SK-N-SH (cell line): ENCODE data around the gene PTPA. TPM values are rescaled to one million over a fixed set of nuclear protein-coding genes. Genes with fewer than 3 reads are reported as not detected.
A peak's percentile ranks its signal among the peaks of the same experiment; 100 is the strongest.

ENCODE experiments used
- CTCF ChIA-PET: fragments of 300-600, 350-600 bp; formaldehyde crosslinking; extraction: SDS; loops from one replicate; lab custom pipeline; 2021; lab: Yijun Ruan, JAX
- POLR2A ChIA-PET: fragments of 350-600 bp; sonication (Branson Sonifier 250); formaldehyde crosslinking; extraction: SDS; loops from one replicate; lab custom pipeline; 2020; ENCODE audit warnings: antibody characterized with exemption, inconsistent platforms; lab: Yijun Ruan, JAX
- DNase-seq: peaks from one replicate; pipeline ENCODE4 v3.0.0; 2012
- H2AFZ ChIP-seq: fragments of 200-600 bp; sonication (generic); 2 replicates; pipeline ENCODE4 v1.8.1; 2016; ENCODE audit warnings: antibody characterized with exemption, mild to moderate bottlenecking, low read depth
- H3F3A ChIP-seq: fragments of 200-600 bp; sonication (generic); replicated peaks from 2 replicates; pipeline ENCODE3; 2016; ENCODE audit warnings: antibody characterized with exemption, mild to moderate bottlenecking; ENCODE audit not compliant: insufficient read depth
- H3K27ac ChIP-seq, 2 experiments: fragments of 200-500 bp in 1 of 2; fragments of 200-600 bp in 1 of 2; sonication (Bioruptor generic) in 1 of 2; sonication (generic), shearing (Covaris generic) in 1 of 2; 2 replicates each; pipeline versions ENCODE4 v1.5.1 to v1.6.1; 2014 to 2016; ENCODE audit warnings: low read depth in 2 of 2, inconsistent platforms in 1 of 2, low read length in 1 of 2, mild to moderate bottlenecking in 1 of 2, mixed read lengths in 1 of 2
- H3K27me3 ChIP-seq: fragments of 200-600 bp; sonication (generic), shearing (Covaris generic); 2 replicates; pipeline ENCODE4 v1.6.1; 2016; ENCODE audit warnings: mixed run types; ENCODE audit not compliant: insufficient read depth
- H3K36me3 ChIP-seq, 2 experiments: fragments of 200-500 bp in 1 of 2; fragments of 200-600 bp in 1 of 2; sonication (Bioruptor generic) in 1 of 2; sonication (generic) in 1 of 2; replicated peaks in 1 of 2; 2 replicates each; pipeline versions ENCODE3 to v1.5.1; 2014 to 2016; ENCODE audit warnings: low read length in 1 of 2, mild to moderate bottlenecking in 1 of 2; ENCODE audit not compliant: insufficient read depth in 2 of 2, control insufficient read depth in 1 of 2
- H3K4me1 ChIP-seq, 2 experiments: fragments of 200-500 bp in 1 of 2; fragments of 200-600 bp in 1 of 2; sonication (Bioruptor generic) in 1 of 2; sonication (generic), shearing (Covaris generic) in 1 of 2; 2 replicates each; pipeline versions ENCODE4 v1.5.1 to v1.6.1; 2014 to 2016; ENCODE audit warnings: low read depth in 1 of 2, low read length in 1 of 2, mixed run types in 1 of 2; ENCODE audit not compliant: insufficient read depth in 2 of 2, control insufficient read depth in 1 of 2
- H3K4me2 ChIP-seq: fragments of 200-600 bp; sonication (generic), shearing (Covaris generic); 2 replicates; pipeline ENCODE4 v1.6.1; 2017; ENCODE audit warnings: mixed run types
- H3K4me3 ChIP-seq, 2 experiments: fragments of 200-500 bp in 1 of 2; fragments of 200-600 bp in 1 of 2; sonication (Bioruptor generic) in 1 of 2; sonication (generic), shearing (Covaris generic) in 1 of 2; 2 replicates each; pipeline versions ENCODE4 v1.5.1 to v1.8.1; 2014 to 2016; ENCODE audit warnings: low read depth in 2 of 2, inconsistent platforms in 1 of 2, low read length in 1 of 2, mild to moderate bottlenecking in 1 of 2, mixed read lengths in 1 of 2, moderate library complexity in 1 of 2
- H3K79me2 ChIP-seq: fragments of 200-600 bp; sonication (generic); 2 replicates; pipeline ENCODE4 v1.8.1; 2017; ENCODE audit warnings: mild to moderate bottlenecking; ENCODE audit not compliant: insufficient read depth
- H3K9ac ChIP-seq: fragments of 200-600 bp; sonication (generic); 2 replicates; pipeline ENCODE4 v1.6.1; 2017; ENCODE audit warnings: mixed run types
- H3K9me2 ChIP-seq: fragments of 200-600 bp; sonication (generic); 2 replicates; pipeline ENCODE4 v1.6.1; 2017; ENCODE audit warnings: mixed run types
- H3K9me3 ChIP-seq: fragments of 200-600 bp; sonication (generic); 2 replicates; pipeline ENCODE4 v1.6.1; 2017; ENCODE audit warnings: mixed run types, mild to moderate bottlenecking, moderate library complexity
- H4K20me1 ChIP-seq: fragments of 200-600 bp; sonication (generic); 2 replicates; pipeline ENCODE4 v1.6.1; 2017; ENCODE audit warnings: mild to moderate bottlenecking, mixed run types; ENCODE audit not compliant: insufficient read depth
- EP300 ChIP-seq, 2 experiments: IDR thresholded peaks; 2 replicates each; pipeline versions ENCODE4 v1.4.0 to v1.6.1; 2012; ENCODE audit warnings: borderline replicate concordance in 1 of 2, low read depth in 1 of 2, low read length in 1 of 2
- EZH2phosphoT487 ChIP-seq: fragments of 200-600 bp; sonication (generic); IDR thresholded peaks from 2 replicates; pipeline ENCODE4 v1.6.1; 2017; ENCODE audit warnings: low read depth, mixed run types, mild to moderate bottlenecking, antibody characterized with exemption, moderate library complexity, borderline replicate concordance
- FOSL2 ChIP-seq: IDR thresholded peaks from 2 replicates; pipeline ENCODE4 v1.4.0; 2012; ENCODE audit warnings: low read depth, mild to moderate bottlenecking, moderate library complexity, borderline replicate concordance
- GABPA ChIP-seq: IDR thresholded peaks from 2 replicates; pipeline ENCODE4 v1.4.0; 2012; ENCODE audit warnings: low read depth, mild to moderate bottlenecking
- GATA2 ChIP-seq: sonication (generic); formaldehyde crosslinking; IDR thresholded peaks from 2 replicates; pipeline ENCODE4 v1.5.0; 2020; ENCODE audit warnings: mild to moderate bottlenecking, missing genetic modification reagents
- MXI1 ChIP-seq: IDR thresholded peaks from 2 replicates; pipeline ENCODE4 v1.6.1; 2012; ENCODE audit warnings: mild to moderate bottlenecking, low read depth, low read length, improper control_type of control experiment
- RAD21 ChIP-seq: IDR thresholded peaks from 2 replicates; pipeline ENCODE4 v1.6.1; 2012; ENCODE audit warnings: mild to moderate bottlenecking, low read length
- TCF12 ChIP-seq: IDR thresholded peaks from 2 replicates; pipeline ENCODE4 v1.4.0; 2012
- TEAD4 ChIP-seq: IDR thresholded peaks from 2 replicates; pipeline ENCODE4 v1.4.0; 2012; ENCODE audit warnings: mild to moderate bottlenecking, borderline replicate concordance; ENCODE audit not compliant: insufficient read depth
- YY1 ChIP-seq: IDR thresholded peaks from 2 replicates; pipeline ENCODE4 v1.4.0; 2012; ENCODE audit warnings: low read depth, mild to moderate bottlenecking
- WGBS: methylation state at CpG from one replicate; pipeline ENCODE4 v1.1.6; 2017; ENCODE audit warnings: low lambda C conversion rate; 5-methylcytosine and 5-hydroxymethylcytosine counted together
- polyA plus RNA-seq, 3 experiments: library from polyadenylated mRNA; depleted of rRNA; stranded (reverse); fragments of >200 nt; gene quantifications; 2 replicates each; pipeline ENCODE4 v1.2.3, GENCODE V29; 2012
- TF ChIP-seq, protein P1 (sequence below): fragments of 150-350 bp; IDR thresholded peaks from 2 replicates; pipeline ENCODE4 v1.6.1; 2016; ENCODE audit warnings: mild to moderate bottlenecking, low read depth, low read length

PTPA gene
- polyA plus RNA-seq, 1 of the 3 experiments (the other 2 are of a cell fraction): 130 TPM

DNA sequence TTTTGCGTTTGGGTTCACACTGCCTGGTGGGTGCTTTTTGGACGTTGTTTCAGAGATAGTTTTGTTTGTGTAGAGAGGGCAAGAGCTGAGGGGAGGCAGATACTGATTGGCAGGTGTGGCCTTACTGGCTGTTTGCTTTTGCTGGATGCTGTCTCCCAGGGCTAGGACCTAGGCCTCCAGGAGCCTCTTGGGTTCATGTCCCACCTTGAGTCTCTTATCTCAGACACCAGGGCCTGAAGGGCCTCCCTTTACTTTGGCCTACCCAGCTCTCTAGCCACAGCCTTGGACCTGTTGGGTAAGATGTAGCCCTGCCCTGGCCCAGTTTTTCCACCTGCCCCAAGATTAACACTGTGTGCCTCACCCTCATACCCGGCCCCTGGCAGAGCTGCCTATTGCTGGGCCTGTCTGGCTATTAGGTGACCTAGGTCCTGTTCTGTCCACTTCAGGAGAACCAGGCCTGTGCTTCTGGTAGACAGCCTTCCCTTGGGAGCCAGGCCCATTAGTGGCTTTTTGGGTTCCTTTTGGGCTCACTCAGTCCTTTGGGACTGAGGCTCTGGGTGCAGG, 13.4 kb downstream of the PTPA start (continued):
- TF ChIP-seq, protein P1, sequence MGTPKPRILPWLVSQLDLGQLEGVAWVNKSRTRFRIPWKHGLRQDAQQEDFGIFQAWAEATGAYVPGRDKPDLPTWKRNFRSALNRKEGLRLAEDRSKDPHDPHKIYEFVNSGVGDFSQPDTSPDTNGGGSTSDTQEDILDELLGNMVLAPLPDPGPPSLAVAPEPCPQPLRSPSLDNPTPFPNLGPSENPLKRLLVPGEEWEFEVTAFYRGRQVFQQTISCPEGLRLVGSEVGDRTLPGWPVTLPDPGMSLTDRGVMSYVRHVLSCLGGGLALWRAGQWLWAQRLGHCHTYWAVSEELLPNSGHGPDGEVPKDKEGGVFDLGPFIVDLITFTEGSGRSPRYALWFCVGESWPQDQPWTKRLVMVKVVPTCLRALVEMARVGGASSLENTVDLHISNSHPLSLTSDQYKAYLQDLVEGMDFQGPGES: no peak
- TF ChIP-seq EZH2phosphoT487 (no peak), TCF12 (no peak), RAD21 (no peak), YY1 (no peak)

DNA sequence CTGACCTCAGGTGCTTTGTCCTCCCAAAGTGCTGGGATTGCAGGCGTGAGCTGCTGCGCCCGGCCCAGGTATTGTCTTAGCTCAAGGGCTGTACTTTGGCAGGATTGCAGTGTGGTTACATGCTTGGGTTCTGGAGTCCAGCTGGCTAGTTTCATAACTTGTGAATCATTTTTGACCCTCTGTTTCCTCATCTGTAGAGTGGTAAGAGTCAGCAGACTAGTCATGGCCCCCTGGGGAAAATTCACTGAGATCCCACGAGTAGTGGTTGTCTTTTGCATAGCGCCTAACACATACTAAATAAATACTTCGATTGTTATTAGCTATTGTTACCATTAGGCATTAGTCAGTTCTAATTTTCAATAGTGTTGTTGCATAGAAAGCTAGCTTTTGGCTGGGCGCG, 14.3 kb downstream of the PTPA start:
- Histone ChIP-seq H3K9me2 (no peaks in the 10 kb centered on the region), H3F3A (peaks cover 7% of the 10 kb centered on the region), H4K20me1 (no peaks in the 10 kb centered on the region), H3K4me3 (no peak overlapping the region), H3K4me1 (peaks cover 14 to 15% of the 10 kb centered on the region in 2 experiments; a peak in 3 of 4 replicates), H3K4me2 (no peak overlapping the region), H3K27ac (no peak overlapping the region), H2AFZ (no peak overlapping the region), H3K9me3 (no peaks in the 10 kb centered on the region), H3K27me3 (no peaks in the 10 kb centered on the region), H3K79me2 (peaks cover 24% of the 10 kb centered on the region), H3K36me3 (peaks cover 5 to 28% of the 10 kb centered on the region in 2 experiments)
- no peak for DNase-seq
- ChIA-PET CTCF (interaction anchor here (0.9 to 16.0 kb wide), 9 partner anchors 10 to 499 kb away, joined by 3 to 211 read pairs (median 4); partner anchors contain the start of genes PTPA and SH3GLB2), POLR2A (no interaction called here)
- 78% methylated on average over 6 of the region's 8 CpGs for WGBS
- no peak for TF ChIP-seq TEAD4
- TF ChIP-seq TCF12: peak; percentile 56
- peak; percentile 26; the same call in 1 of the 2 replicates for TF ChIP-seq FOSL2
- TF ChIP-seq, all 33 proteins: peak for 2
- H3K9ac ChIP-seq: no peak overlapping the region

- peaks cover 4% of the 10 kb centered on the region for H3F3A ChIP-seq
- H3K4me1 ChIP-seq: peaks cover 4 to 12% of the 10 kb centered on the region in 2 experiments; a peak in 3 of 4 replicates
- TF ChIP-seq MXI1: peak; percentile 31; the same call in 1 of the 2 replicates
- no peak for TF ChIP-seq GABPA
- TF ChIP-seq EP300 (IDR thresholded peaks at IDR 0.05; ENCODE audit: borderline replicate concordance in 1 of 2, low read depth in 1 of 2, low read length in 1 of 2): no peak
- peak; percentile 62 for TF ChIP-seq GATA2
- TF ChIP-seq, all 33 proteins: peak for 2
- ChIA-PET POLR2A (interaction anchor here (0.5 to 1.1 kb wide), 6 partner anchors 9 to 479 kb away, joined by 3 to 4 read pairs (median 3); partner anchors contain the start of gene IER5L), CTCF (interaction anchor here (0.6 to 16.0 kb wide), 7 partner anchors 14 to 716 kb away, joined by 3 to 211 read pairs (median 3); no protein-coding TSS in a partner anchor)
- WGBS: 89% methylated on average over 10 of the region's 10 CpGs
- peak; percentile 56 for DNase-seq
- no peak overlapping the region for H3K4me2 ChIP-seq
- H3K27me3 ChIP-seq: no peaks in the 10 kb centered on the region
- no peak overlapping the region for H3K4me3 ChIP-seq
- peaks cover 5 to 31% of the 10 kb centered on the region in 2 experiments for H3K36me3 ChIP-seq
- peak overlapping the region in 1 of 2 experiments; percentile 71; a peak in 2 of 4 replicates for H3K27ac ChIP-seq
- no peaks in the 10 kb centered on the region for H4K20me1 ChIP-seq
- H3K9me3 ChIP-seq: no peaks in the 10 kb centered on the region
- H3K79me2 ChIP-seq: peaks cover 23% of the 10 kb centered on the region
- no peaks in the 10 kb centered on the region for H3K9me2 ChIP-seq
- H2AFZ ChIP-seq: no peak overlapping the region
- H3K9ac ChIP-seq: no peak overlapping the region
Observed at GRCh38 chr9:129126749-129127618, 15.8 kb downstream of the PTPA start.
